ENCODE data around the gene TBC1D25.
A peak's percentile ranks its signal among the peaks of the same experiment; 100 is the strongest.
"Not testable (repeated sequence)": the region's sequence is repeated elsewhere in the genome, so short reads cannot be mapped to it uniquely, and the experiment has no call there.

The TBC1D25 gene

DNA sequence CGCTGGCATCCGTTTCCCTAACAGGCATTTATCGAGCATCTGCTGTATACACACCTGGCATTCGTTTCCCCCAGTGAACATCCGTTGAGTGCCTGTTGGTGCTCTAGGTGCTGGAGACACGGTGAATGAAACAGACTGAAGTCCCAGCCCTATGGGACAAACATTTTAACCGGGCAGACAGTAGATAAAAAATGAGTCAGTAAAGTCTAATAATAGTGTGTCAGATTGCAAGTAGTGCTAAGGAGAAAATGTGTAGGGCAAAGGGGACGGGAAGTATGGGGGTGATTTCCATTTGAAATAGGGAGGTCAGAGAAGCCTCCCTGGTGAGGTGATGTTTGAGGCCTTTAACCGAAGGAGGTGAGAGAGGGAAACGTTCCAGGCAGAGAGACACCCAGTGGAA, 23.2 kb upstream of the TBC1D25 start:
- no peaks in the 10 kb centered on the region for H3K9me3 ChIP-seq (ENCODE audit: control insufficient read depth in 2 of 2, low read length in 2 of 2)

DNA sequence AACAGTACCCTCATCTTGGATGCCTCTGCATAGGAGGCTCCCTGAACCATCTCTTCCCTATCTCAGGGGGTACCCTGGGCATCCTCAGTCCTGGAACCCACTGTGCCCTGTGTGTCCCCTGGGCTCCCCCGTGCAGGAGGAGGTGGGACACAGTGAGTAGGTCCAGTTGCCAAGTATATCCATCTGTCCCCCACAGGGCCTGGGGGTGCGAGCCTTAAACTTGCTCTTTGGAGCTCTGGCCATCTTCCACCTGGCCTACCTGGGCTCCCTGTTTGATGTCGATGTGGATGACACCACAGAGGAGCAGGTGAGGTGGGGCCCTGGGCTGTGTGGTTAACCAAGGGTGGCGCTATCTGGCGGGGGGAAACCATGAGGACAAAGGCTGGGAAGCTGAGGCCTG, 22.5 kb upstream of the TBC1D25 start:
- Histone ChIP-seq H3K27me3 (ENCODE audit: control insufficient read depth in 1 of 2, insufficient read depth in 2 of 2, low read length in 2 of 2) (peaks cover 0 to 7% of the 10 kb centered on the region in 2 donors), H3K9me3 (ENCODE audit: control insufficient read depth in 2 of 2, low read length in 2 of 2) (no peaks in the 10 kb centered on the region), H3K9ac (ENCODE audit: low read length in 2 of 2) (no peak overlapping the region), H3K4me3 (ENCODE audit: low read length in 2 of 2) (no peak overlapping the region), H3K27ac (ENCODE audit: low read length) (no peak overlapping the region), H3K4me1 (ENCODE audit: control insufficient read depth, insufficient read depth, low read length) (peaks cover 2% of the 10 kb centered on the region), H3K36me3 (ENCODE audit: control insufficient read depth in 2 of 2, insufficient read depth in 2 of 2, low read length in 2 of 2) (peaks cover 0 to 2% of the 10 kb centered on the region in 2 donors)

More for the DNA sequence above, 23.2 kb upstream of the TBC1D25 start:
- H3K27me3 ChIP-seq (ENCODE audit: control insufficient read depth in 1 of 2, insufficient read depth in 2 of 2, low read length in 2 of 2): peaks cover 0 to 7% of the 10 kb centered on the region in 2 donors
- no peak overlapping the region for H3K4me3 ChIP-seq (ENCODE audit: low read length in 2 of 2)
- H3K4me1 ChIP-seq (ENCODE audit: control insufficient read depth, insufficient read depth, low read length): peaks cover 1% of the 10 kb centered on the region
- peaks cover 0 to 2% of the 10 kb centered on the region in 2 donors for H3K36me3 ChIP-seq (ENCODE audit: control insufficient read depth in 2 of 2, insufficient read depth in 2 of 2, low read length in 2 of 2)
- no peak overlapping the region for H3K27ac ChIP-seq (ENCODE audit: low read length)
- no peak overlapping the region for H3K9ac ChIP-seq (ENCODE audit: low read length in 2 of 2)

DNA sequence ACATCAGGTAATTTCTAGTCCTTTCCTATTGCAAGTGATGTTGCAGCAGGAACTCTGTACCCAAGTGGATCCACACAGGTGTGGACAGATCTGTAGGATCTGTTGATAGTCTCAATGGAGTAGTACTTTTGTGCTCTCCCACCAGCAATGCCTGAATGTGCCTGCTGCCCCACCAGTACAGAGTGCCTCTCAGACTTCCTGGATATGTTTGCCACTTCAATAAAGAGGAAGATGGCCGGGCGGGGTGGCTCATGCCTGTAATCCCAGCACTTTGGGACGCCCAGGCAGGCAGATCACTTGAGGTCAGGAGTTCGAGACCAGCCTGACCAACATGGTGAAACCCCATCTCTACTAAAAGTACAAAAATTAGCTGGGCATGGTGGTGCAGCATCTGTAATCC, 20.0 kb upstream of the TBC1D25 start:
- H3K27me3 ChIP-seq (ENCODE audit: control insufficient read depth in 1 of 2, insufficient read depth in 2 of 2, low read length in 2 of 2); H3K9me3 ChIP-seq (ENCODE audit: control insufficient read depth in 2 of 2, low read length in 2 of 2); H3K27ac ChIP-seq (ENCODE audit: low read length); H3K4me3 ChIP-seq (ENCODE audit: low read length in 2 of 2); H3K4me1 ChIP-seq (ENCODE audit: control insufficient read depth, insufficient read depth, low read length); H3K36me3 ChIP-seq (ENCODE audit: control insufficient read depth in 2 of 2, insufficient read depth in 2 of 2, low read length in 2 of 2); H3K9ac ChIP-seq (ENCODE audit: low read length in 2 of 2): not testable (repeated sequence)

DNA sequence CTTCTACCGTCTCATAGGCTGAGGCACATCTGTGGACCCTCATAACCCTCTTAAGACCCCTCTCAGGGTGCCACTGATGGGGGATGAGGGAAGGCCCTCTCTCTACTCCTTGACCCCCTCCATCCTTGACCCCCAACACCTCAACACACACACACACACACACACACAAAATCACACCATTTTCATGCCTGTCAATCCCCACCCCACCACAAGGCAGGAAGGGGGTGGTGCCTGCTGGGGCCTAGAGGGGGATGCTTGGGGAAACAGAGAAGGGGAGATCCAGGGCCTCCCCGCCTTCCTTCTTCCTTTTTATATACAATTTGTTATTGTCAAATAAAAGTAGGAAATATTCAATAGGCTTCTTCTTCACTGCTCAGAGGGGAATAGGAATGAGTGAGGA, 19.1 kb upstream of the TBC1D25 start:
- Histone ChIP-seq H3K27ac (ENCODE audit: low read length) (no peak overlapping the region), H3K9me3 (ENCODE audit: control insufficient read depth in 2 of 2, low read length in 2 of 2) (no peaks in the 10 kb centered on the region), H3K27me3 (ENCODE audit: control insufficient read depth in 1 of 2, insufficient read depth in 2 of 2, low read length in 2 of 2) (no peaks in the 10 kb centered on the region), H3K36me3 (ENCODE audit: control insufficient read depth in 2 of 2, insufficient read depth in 2 of 2, low read length in 2 of 2) (no peaks in the 10 kb centered on the region), H3K9ac (ENCODE audit: low read length in 2 of 2) (no peak overlapping the region), H3K4me1 (ENCODE audit: control insufficient read depth, insufficient read depth, low read length) (peaks cover 6% of the 10 kb centered on the region), H3K4me3 (ENCODE audit: low read length in 2 of 2) (no peak overlapping the region)

DNA sequence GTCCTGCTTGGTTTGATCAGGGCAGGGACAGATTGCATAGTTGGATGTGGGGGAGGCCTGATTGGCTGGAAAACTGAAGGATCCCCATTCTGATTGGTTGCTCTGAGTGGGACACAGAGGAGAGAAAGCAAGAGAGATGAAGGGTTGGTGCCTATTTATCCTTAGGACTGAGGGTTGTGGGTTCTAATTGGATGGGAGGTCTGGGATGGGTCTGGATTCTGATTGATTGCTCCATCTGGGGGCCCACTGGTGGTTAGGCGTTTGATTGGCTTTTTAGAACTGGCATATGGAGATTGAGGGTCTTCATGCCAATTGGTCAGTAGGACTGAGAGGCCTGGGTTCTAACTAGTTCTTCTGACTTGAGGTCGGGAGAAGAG, 18.6 kb upstream of the TBC1D25 start:
- Histone ChIP-seq H3K9me3 (ENCODE audit: control insufficient read depth in 2 of 2, low read length in 2 of 2) (no peaks in the 10 kb centered on the region), H3K9ac (ENCODE audit: low read length in 2 of 2) (peak overlapping the region; percentile 57 to 74), H3K4me3 (ENCODE audit: low read length in 2 of 2) (peak overlapping the region; percentile 71 to 78), H3K4me1 (ENCODE audit: control insufficient read depth, insufficient read depth, low read length) (peaks cover 6% of the 10 kb centered on the region), H3K27me3 (ENCODE audit: control insufficient read depth in 1 of 2, insufficient read depth in 2 of 2, low read length in 2 of 2) (no peaks in the 10 kb centered on the region), H3K27ac (ENCODE audit: low read length) (peak overlapping the region; percentile 49), H3K36me3 (ENCODE audit: control insufficient read depth in 2 of 2, insufficient read depth in 2 of 2, low read length in 2 of 2) (no peaks in the 10 kb centered on the region)

DNA sequence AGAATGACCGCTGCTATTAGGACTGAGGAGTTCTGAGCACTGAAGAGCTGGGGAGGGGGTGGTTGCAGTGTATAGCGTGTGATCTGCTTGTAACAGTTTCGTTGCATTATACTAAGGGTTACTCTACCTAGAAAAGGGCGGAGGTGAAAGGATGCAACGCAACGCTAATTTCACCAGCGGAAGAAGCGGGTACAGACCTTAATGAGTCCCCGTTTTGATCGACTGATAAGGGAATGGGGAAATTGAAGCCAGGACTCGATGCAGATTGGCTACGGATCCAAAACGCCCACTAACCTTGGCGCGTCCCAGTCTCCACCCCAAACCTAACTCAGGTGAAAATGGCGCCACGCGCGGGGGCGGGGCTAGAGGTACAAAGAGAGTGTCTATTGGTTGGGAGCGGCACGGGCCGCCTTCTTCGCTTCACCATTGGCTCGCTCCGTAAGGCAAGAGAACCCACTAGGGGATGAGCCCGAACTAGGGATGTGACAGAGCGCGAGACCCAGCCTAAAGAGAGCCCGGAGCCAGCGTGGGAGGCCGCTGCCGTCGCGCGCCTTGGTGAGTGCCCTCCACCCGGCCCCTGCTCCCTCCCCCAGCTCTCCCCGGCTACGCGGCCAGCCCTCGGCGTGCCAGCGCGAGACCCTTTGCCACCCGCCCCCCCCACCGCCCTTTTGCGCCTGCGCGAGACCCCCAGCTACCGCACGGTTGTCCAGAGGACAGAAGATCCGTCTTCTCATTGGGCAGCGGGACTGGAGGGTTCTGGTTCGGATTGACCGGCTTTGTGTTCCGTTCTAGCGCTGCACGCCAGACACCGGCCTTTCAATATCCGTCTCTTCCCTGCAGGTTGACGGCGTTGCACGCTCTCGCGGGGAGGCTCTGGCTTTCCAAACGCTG, 17.9 kb upstream of the TBC1D25 start, which contains the start of gene EBP:
TSS of gene EBP (plus strand) at position 456 of the 891 bp plus-strand sequence. CDS start 1,964 bp downstream, outside the sequence.
- Histone ChIP-seq H3K27me3 (ENCODE audit: control insufficient read depth in 1 of 2, insufficient read depth in 2 of 2, low read length in 2 of 2) (no peaks in the 10 kb centered on the region), H3K36me3 (ENCODE audit: control insufficient read depth in 2 of 2, insufficient read depth in 2 of 2, low read length in 2 of 2) (peaks cover 0 to 2% of the 10 kb centered on the region in 2 donors), H3K27ac (ENCODE audit: low read length) (peak within 1 kb of the TSS; percentile 67), H3K9me3 (ENCODE audit: control insufficient read depth in 2 of 2, low read length in 2 of 2) (no peaks in the 10 kb centered on the region), H3K4me1 (ENCODE audit: control insufficient read depth, insufficient read depth, low read length) (peaks cover 6% of the 10 kb centered on the region), H3K4me3 (ENCODE audit: low read length in 2 of 2) (peak within 1 kb of the TSS; percentile 71 to 78), H3K9ac (ENCODE audit: low read length in 2 of 2) (peak within 1 kb of the TSS; percentile 60 to 74)

DNA sequence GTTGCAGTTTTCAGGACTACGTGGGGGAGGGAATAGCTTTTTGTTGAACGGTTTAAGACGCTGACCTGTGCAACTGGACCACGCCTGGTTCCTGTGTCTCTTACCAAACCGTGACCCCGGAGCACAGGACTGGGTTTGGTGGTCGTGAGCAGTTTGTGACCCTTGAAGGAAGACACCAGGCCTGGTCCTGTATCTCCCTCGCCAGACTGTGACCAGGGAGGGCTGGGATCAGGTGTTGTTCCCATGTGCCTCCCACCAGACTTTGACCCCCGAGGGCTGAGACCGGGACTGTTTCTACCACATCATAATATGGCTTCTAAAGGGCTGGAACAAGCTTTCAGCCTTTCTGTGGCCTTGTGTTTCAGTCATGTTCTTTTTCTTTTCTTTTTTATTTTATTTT, 17.2 kb upstream of the TBC1D25 start:
- Histone ChIP-seq H3K9ac (ENCODE audit: low read length in 2 of 2) (peak overlapping the region; percentile 60 to 74), H3K27ac (ENCODE audit: low read length) (peak overlapping the region; percentile 67), H3K9me3 (ENCODE audit: control insufficient read depth in 2 of 2, low read length in 2 of 2) (no peaks in the 10 kb centered on the region), H3K36me3 (ENCODE audit: control insufficient read depth in 2 of 2, insufficient read depth in 2 of 2, low read length in 2 of 2) (peaks cover 0 to 9% of the 10 kb centered on the region in 2 donors), H3K27me3 (ENCODE audit: control insufficient read depth in 1 of 2, insufficient read depth in 2 of 2, low read length in 2 of 2) (peaks cover 0 to 5% of the 10 kb centered on the region in 2 donors), H3K4me1 (ENCODE audit: control insufficient read depth, insufficient read depth, low read length) (peaks cover 6% of the 10 kb centered on the region), H3K4me3 (ENCODE audit: low read length in 2 of 2) (peak overlapping the region; percentile 71 to 78)

DNA sequence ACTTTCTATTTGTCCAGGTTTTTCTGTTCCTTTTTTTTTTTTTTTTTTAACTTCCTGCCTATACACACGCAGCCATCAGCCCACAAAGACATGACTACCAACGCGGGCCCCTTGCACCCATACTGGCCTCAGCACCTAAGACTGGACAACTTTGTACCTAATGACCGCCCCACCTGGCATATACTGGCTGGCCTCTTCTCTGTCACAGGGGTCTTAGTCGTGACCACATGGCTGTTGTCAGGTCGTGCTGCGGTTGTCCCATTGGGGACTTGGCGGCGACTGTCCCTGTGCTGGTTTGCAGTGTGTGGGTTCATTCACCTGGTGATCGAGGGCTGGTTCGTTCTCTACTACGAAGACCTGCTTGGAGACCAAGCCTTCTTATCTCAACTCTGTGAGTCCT, 15.8 kb upstream of the TBC1D25 start:
- no peak overlapping the region for H3K27ac ChIP-seq (ENCODE audit: low read length)
- no peak overlapping the region for H3K9ac ChIP-seq (ENCODE audit: low read length in 2 of 2)
- peaks cover 0 to 5% of the 10 kb centered on the region in 2 donors for H3K27me3 ChIP-seq (ENCODE audit: control insufficient read depth in 1 of 2, insufficient read depth in 2 of 2, low read length in 2 of 2)
- peaks cover 0 to 9% of the 10 kb centered on the region in 2 donors for H3K36me3 ChIP-seq (ENCODE audit: control insufficient read depth in 2 of 2, insufficient read depth in 2 of 2, low read length in 2 of 2)
- no peaks in the 10 kb centered on the region for H3K9me3 ChIP-seq (ENCODE audit: control insufficient read depth in 2 of 2, low read length in 2 of 2)
- H3K4me3 ChIP-seq (ENCODE audit: low read length in 2 of 2): no peak overlapping the region
- peaks cover 6% of the 10 kb centered on the region for H3K4me1 ChIP-seq (ENCODE audit: control insufficient read depth, insufficient read depth, low read length)

DNA sequence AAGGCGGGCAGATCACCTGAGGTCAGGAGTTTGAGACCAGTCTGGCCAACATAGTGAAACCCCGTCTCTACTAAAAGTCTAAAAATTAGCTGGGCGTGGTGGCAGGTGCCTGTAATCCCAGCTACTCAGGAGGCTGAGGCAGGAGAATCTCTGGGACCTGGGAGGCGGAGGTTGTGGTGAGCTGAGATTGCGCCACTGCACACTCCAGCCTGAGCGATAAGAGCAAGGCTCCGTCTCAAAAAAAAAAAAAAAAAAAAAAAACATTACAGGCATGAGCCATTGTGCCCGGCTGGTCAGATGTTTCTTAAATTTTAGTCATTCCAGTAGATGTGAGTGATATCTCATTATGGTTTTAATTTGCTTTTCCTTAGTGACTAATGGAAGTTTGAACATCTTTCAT, 13.7 kb upstream of the TBC1D25 start:
- not testable (repeated sequence) for H3K4me1 ChIP-seq (ENCODE audit: control insufficient read depth, insufficient read depth, low read length); H3K27ac ChIP-seq (ENCODE audit: low read length); H3K4me3 ChIP-seq (ENCODE audit: low read length in 2 of 2); H3K36me3 ChIP-seq (ENCODE audit: control insufficient read depth in 2 of 2, insufficient read depth in 2 of 2, low read length in 2 of 2); H3K9me3 ChIP-seq (ENCODE audit: control insufficient read depth in 2 of 2, low read length in 2 of 2); H3K27me3 ChIP-seq (ENCODE audit: control insufficient read depth in 1 of 2, insufficient read depth in 2 of 2, low read length in 2 of 2); H3K9ac ChIP-seq (ENCODE audit: low read length in 2 of 2)

DNA sequence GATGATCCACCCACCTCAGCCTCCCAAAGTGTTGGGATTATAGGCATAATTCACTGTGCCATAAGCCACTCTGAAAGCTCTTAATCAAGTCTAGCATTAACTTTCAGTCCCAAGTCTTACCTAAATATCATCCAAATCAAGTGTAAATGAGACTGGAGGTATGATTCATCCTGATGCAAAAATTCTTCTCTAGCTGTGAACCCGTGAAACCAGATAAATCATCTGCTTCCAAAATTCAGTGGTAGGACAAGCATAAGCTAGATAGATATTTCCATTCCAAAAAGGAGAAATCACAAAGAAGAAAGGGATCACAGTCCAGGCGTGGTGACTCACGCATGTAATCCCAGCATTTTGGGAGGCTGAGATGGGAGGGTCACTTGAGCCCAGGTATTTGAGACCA, 8.8 kb upstream of the TBC1D25 start:
- no peaks in the 10 kb centered on the region for H3K9me3 ChIP-seq (ENCODE audit: control insufficient read depth in 2 of 2, low read length in 2 of 2)
- H3K27ac ChIP-seq (ENCODE audit: low read length): no peak overlapping the region
- no peak overlapping the region for H3K9ac ChIP-seq (ENCODE audit: low read length in 2 of 2)
- H3K4me3 ChIP-seq (ENCODE audit: low read length in 2 of 2): no peak overlapping the region
- H3K4me1 ChIP-seq (ENCODE audit: control insufficient read depth, insufficient read depth, low read length): no peaks in the 10 kb centered on the region
- H3K36me3 ChIP-seq (ENCODE audit: control insufficient read depth in 2 of 2, insufficient read depth in 2 of 2, low read length in 2 of 2): peaks cover 0 to 9% of the 10 kb centered on the region in 2 donors
- peaks cover 0 to 5% of the 10 kb centered on the region in 2 donors for H3K27me3 ChIP-seq (ENCODE audit: control insufficient read depth in 1 of 2, insufficient read depth in 2 of 2, low read length in 2 of 2)

DNA sequence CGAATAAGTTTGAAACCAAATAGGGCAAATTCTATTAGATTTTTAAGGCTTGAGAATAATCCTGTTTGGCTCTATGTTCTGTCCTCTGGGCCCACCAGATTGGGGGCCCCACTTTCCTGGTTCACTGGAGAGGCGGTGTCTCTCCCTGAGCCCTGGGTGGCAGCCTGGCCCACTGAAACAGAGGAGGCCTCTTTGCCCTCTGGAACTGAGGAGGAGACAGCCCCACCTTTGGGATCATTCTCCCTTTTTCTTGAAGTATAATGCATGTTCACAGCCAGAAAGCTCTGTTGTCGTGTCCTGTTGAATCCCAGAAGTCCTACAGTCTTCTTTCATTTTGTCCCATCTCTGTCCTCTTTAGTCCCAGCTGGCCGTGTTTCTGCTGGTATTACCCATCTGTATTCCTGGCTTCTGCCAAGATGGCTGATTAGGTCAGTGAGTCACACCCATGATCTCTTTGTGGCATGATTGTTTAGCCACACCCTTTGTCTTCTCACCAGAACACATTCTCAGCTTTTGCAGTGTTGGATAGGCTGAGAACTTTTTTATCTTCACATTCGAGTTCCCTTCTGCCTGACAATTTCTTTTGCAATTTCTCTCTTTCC, 8.1 kb upstream of the TBC1D25 start:
- Histone ChIP-seq H3K27ac (ENCODE audit: low read length) (no peak overlapping the region), H3K27me3 (ENCODE audit: control insufficient read depth in 1 of 2, insufficient read depth in 2 of 2, low read length in 2 of 2) (peaks cover 0 to 5% of the 10 kb centered on the region in 2 donors), H3K9me3 (ENCODE audit: control insufficient read depth in 2 of 2, low read length in 2 of 2) (no peaks in the 10 kb centered on the region), H3K4me1 (ENCODE audit: control insufficient read depth, insufficient read depth, low read length) (no peaks in the 10 kb centered on the region), H3K4me3 (ENCODE audit: low read length in 2 of 2) (no peak overlapping the region), H3K9ac (ENCODE audit: low read length in 2 of 2) (no peak overlapping the region), H3K36me3 (ENCODE audit: control insufficient read depth in 2 of 2, insufficient read depth in 2 of 2, low read length in 2 of 2) (peaks cover 0 to 9% of the 10 kb centered on the region in 2 donors)
